ENCODE data around the gene ENTPD3. TPM values are rescaled to one million over a fixed set of nuclear protein-coding genes. Genes with fewer than 3 reads are reported as not detected.

The ENTPD3 gene
- total and polyA plus RNA-seq, 5 donors from 2014 or later, result not detected

- Histone ChIP-seq H3K9me3 (ENCODE audit: control insufficient read depth in 2 of 2, low read length in 2 of 2) (no peaks in the 10 kb centered on the region), H3K27me3 (ENCODE audit: control insufficient read depth, insufficient read depth, low read length) (no peaks in the 10 kb centered on the region), H3K27ac (ENCODE audit: insufficient read depth, low read length, poor library complexity, severe bottlenecking) (peak overlapping the region; percentile 69), H3K4me3 (ENCODE audit: low read depth, low read length) (peak overlapping the region; percentile 86), H3K4me1 (ENCODE audit: control insufficient read depth, insufficient read depth, low read length, poor library complexity, severe bottlenecking) (peaks cover 8% of the 10 kb centered on the region), H3K36me3 (ENCODE audit: control insufficient read depth, insufficient read depth, low read length) (peaks cover 19% of the 10 kb centered on the region)
- DNase-seq, result no peak
- H3K9me3 Mint-ChIP-seq, result peaks cover 0 to 2% (median 0%) of the 10 kb centered on the region in 7 donors
- peaks cover 25% of the 10 kb centered on the region for H3K36me3 Mint-ChIP-seq
- H3K4me1 Mint-ChIP-seq, result peaks cover 18 to 54% (median 30%) of the 10 kb centered on the region in 4 donors
- H3K4me3 Mint-ChIP-seq, result peak overlapping the region; percentile 82 to 97 (median 93)
- no peak for ATAC-seq (ENCODE audit: low read depth in 2 of 2)
- peak overlapping the region; percentile 90 to 98 (median 98) for H3K27ac Mint-ChIP-seq
- H3K27me3 Mint-ChIP-seq, result no peaks in the 10 kb centered on the region
Measured at GRCh38 chr3:40477666-40478065, 90.7 kb downstream of the ENTPD3 start.

Other genes with a start within 250 kb of the ENTPD3 start
- 76.4 TPM for gene EIF1B, start 77.5 kb upstream of the ENTPD3 start, total RNA-seq
- 10 to 100 TPM; 42.3 to 73.6 (median 60.4) TPM for gene EIF1B, start 77.5 kb upstream of the ENTPD3 start, polyA plus RNA-seq
- 2,234 TPM for gene RPL14, start 70.2 kb downstream of the ENTPD3 start, total RNA-seq
- gene RPL14, start 70.2 kb downstream of the ENTPD3 start, polyA plus RNA-seq, result 1,000 to 10,000 TPM in 3 of 4 donors, 100 to 1,000 TPM in 1; 926 to 1,854 (median 1,324) TPM
- 5.3 TPM for gene ZNF619, start 89.9 kb downstream of the ENTPD3 start, total RNA-seq
- gene ZNF619, start 89.9 kb downstream of the ENTPD3 start, polyA plus RNA-seq, result 1 to 10 TPM; 2.1 to 4.0 (median 3.2) TPM
- 2.4 TPM for gene ZNF620, start 118.9 kb downstream of the ENTPD3 start, total RNA-seq
- 1 to 10 TPM; 2.6 to 4.5 (median 3.4) TPM for gene ZNF620, start 118.9 kb downstream of the ENTPD3 start, polyA plus RNA-seq
- 19.2 TPM for gene ZNF621, start 137.8 kb downstream of the ENTPD3 start, total RNA-seq
- gene ZNF621, start 137.8 kb downstream of the ENTPD3 start, polyA plus RNA-seq, result 1 to 10 TPM; 2.0 to 3.9 (median 3.6) TPM

Data from CD4-positive, CD25-positive, alpha-beta regulatory T cell (primary cell).